Esophagus (tissue), 2 donors: ENCODE data around the gene TUBGCP3. TPM values are rescaled to one million over a fixed set of nuclear protein-coding genes. Genes with fewer than 3 reads are reported as not detected.

Experiments used
- H3K27ac ChIP-seq, 2 donors: one replicate each; pipeline ENCODE4 v1.5.1; 2013; ENCODE audit warnings: low read depth in 2 of 2, mild to moderate bottlenecking in 2 of 2, inconsistent platforms in 1 of 2, low read length in 1 of 2, moderate library complexity in 1 of 2
- H3K27me3 ChIP-seq, 2 donors: one replicate each; pipeline ENCODE4 v1.6.1; 2013; ENCODE audit warnings: low read length in 2 of 2, control low read depth in 1 of 2, mild to moderate bottlenecking in 1 of 2; ENCODE audit not compliant: insufficient read depth in 2 of 2, control insufficient read depth in 1 of 2
- H3K36me3 ChIP-seq, 2 donors: one replicate each; pipeline ENCODE4 v1.6.1; 2013; ENCODE audit warnings: low read length in 1 of 2; ENCODE audit not compliant: control insufficient read depth in 2 of 2, insufficient read depth in 2 of 2
- H3K4me1 ChIP-seq, 2 donors: one replicate each; pipeline ENCODE4 v1.6.1; 2013; ENCODE audit warnings: low read length in 1 of 2; ENCODE audit not compliant: control insufficient read depth in 2 of 2, insufficient read depth in 2 of 2
- H3K4me3 ChIP-seq, 2 donors: one replicate each; pipeline ENCODE4 v1.5.1; 2013; ENCODE audit warnings: low read length in 2 of 2, mild to moderate bottlenecking in 2 of 2, low read depth in 1 of 2, moderate library complexity in 1 of 2
- H3K9me3 ChIP-seq, 2 donors: one replicate each; pipeline ENCODE4 v1.6.1; 2013; ENCODE audit warnings: mild to moderate bottlenecking in 2 of 2, low read depth in 1 of 2, low read length in 1 of 2, moderate library complexity in 1 of 2; ENCODE audit not compliant: control insufficient read depth in 2 of 2, insufficient read depth in 1 of 2
- WGBS, 2 donors: extraction: QIAGEN DNeasy Blood & Tissue Kit; methylation state at CpG; one replicate each; pipeline ENCODE4 v1.1.7; 2013; 5-methylcytosine and 5-hydroxymethylcytosine counted together
- polyA plus RNA-seq, 2 donors: library from polyadenylated mRNA; stranded (reverse); fragments of 200-250 nt; gene quantifications; one replicate each; pipeline ENCODE4 v1.2.3, GENCODE V29; 2013
- donor health status: healthy with polysubstance abuse.
- donor health status: Bipolar disorder and iron deficiency.

TUBGCP3 gene
- polyA plus RNA-seq, 2 donors, result 6.4 to 11.3 TPM

DNA sequence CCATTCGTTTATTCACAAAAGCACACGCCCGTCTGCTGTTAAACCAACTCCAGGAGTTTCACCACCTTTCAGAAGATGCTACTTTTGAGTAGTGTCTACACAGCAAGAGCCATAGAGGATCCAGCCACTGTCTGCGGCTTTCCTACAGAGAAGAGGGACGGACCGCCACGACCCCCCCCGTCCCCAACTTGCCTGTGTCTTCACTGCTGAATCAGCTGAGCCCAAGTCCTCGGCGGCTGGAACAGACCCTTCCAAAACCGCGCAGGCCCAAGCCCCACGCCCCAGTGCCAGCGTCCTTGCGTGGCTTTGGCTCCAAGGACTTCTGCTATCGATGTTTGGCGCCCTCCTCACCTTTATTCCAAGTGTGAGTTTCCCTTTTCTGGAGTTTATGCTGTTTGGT is 146.7 kb downstream of the TUBGCP3 start:
- Histone ChIP-seq H3K4me3 (no peak overlapping the region), H3K4me1 (no peaks in the 10 kb centered on the region), H3K27me3 (no peaks in the 10 kb centered on the region), H3K36me3 (no peaks in the 10 kb centered on the region), H3K9me3 (no peaks in the 10 kb centered on the region), H3K27ac (no peak overlapping the region)
- 89 to 91% methylated on average over 17 of the region's 17 CpGs for WGBS, 2 donors

DNA sequence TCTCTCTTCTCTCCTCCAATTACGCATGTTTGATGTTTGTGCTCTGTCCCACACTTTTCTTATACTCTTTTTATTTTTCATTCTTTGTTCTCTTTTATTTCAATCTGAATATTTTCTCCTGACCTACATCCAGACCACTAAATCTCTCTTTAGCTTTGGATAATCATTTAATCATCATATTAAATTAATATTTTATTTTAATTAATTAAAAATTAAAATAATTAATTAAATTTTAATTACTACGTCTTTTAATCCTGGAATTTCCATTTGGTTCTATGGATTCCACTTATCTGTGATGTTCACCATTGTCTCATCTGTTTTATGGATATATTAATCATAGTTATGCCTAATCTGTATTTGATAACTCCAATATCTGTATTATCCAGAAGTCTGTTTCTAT is 149.4 kb downstream of the TUBGCP3 start:
- Histone ChIP-seq H3K9me3 (peaks cover 2 to 3% of the 10 kb centered on the region in 2 donors), H3K4me1 (no peaks in the 10 kb centered on the region), H3K27me3 (peaks cover 0 to 2% of the 10 kb centered on the region in 2 donors), H3K27ac (no peak overlapping the region), H3K36me3 (no peaks in the 10 kb centered on the region), H3K4me3 (no peak overlapping the region)
- WGBS, 2 donors, result 73 to 93% methylated on average over 2 of the region's 2 CpGs

DNA sequence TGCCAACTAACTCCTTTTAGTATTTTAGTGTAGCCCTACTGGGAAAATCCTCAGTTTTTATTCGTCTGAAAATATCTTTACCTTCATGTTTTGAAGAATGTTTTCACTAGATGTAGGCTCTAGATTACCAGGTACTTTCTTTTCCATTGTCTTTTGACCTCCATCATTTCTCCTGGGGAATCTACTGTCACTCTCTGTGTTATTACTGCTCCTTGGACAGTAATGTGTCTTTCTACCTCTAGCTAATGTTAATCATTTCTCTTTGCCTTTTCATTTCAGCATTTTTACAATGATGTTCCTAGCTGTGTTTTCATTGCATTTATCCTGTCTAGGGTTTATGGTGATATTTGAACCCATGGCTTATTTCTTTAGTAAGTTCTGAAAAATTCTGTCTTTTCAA is 149.9 kb downstream of the TUBGCP3 start:
- 80 to 87% methylated on average over 1 of the region's 1 CpG for WGBS, 2 donors
- Histone ChIP-seq H3K27me3 (peaks cover 0 to 2% of the 10 kb centered on the region in 2 donors), H3K36me3 (no peaks in the 10 kb centered on the region), H3K4me1 (no peaks in the 10 kb centered on the region), H3K9me3 (peaks cover 2 to 3% of the 10 kb centered on the region in 2 donors), H3K27ac (no peak overlapping the region), H3K4me3 (no peak overlapping the region)

DNA sequence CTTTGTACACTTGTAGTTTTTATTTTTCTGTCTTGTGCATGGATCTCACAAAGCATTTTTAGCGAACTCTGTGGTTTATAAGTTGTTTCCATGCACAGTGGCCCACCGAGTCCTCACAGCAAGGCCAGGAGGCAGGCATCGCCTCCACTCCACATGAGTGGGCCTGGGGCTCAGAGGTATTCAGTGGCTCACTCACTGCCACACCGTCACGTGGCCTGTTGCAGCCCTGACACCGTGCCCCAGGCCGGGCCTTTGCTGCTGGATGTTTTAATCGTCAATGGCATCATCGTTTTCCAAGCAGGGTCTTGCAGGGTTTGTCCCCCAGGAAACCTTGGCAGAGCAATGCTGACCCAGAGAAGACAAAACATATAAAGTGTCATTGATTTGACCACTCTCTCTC is 152.0 kb downstream of the TUBGCP3 start:
- 85 to 86% methylated on average over 9 of the region's 9 CpGs for WGBS, 2 donors
- H3K4me3 ChIP-seq, result no peak overlapping the region
- H3K27me3 ChIP-seq, result peaks cover 0 to 2% of the 10 kb centered on the region in 2 donors
- H3K27ac ChIP-seq, result no peak overlapping the region
- H3K36me3 ChIP-seq, result no peaks in the 10 kb centered on the region
- H3K4me1 ChIP-seq, result no peaks in the 10 kb centered on the region
- H3K9me3 ChIP-seq, result peaks cover 2 to 8% of the 10 kb centered on the region in 2 donors

Other genes starting within 250 kb of the TUBGCP3 start
- gene SPACA7, start 211.8 kb downstream of the TUBGCP3 start, polyA plus RNA-seq, result not detected
- 1 to 10 TPM; 4.2 to 6.7 TPM for gene ATP11A, start 101.9 kb upstream of the TUBGCP3 start, polyA plus RNA-seq